ENCODE measurements around the gene SPEG.

GRCh38 chr2:219448776-219449341 is 14.2 kb downstream of the SPEG start:
- TF ChIP-seq POLR2A (IDR thresholded peaks at IDR 0.05; ENCODE audit: low read depth, low read length) (no peak), TAF1 (IDR thresholded peaks at IDR 0.05; ENCODE audit: low read depth, low read length) (no peak), POLR2AphosphoS5 (IDR thresholded peaks at IDR 0.05; ENCODE audit: low read depth, low read length) (no peak), POU2F2 (IDR thresholded peaks at IDR 0.05; ENCODE audit: low read depth, low read length) (no peak), SPI1 (IDR thresholded peaks at IDR 0.05; ENCODE audit: low read depth, low read length) (no peak)
